Heart left ventricle (tissue), 13 donors: ENCODE measurements around the gene BRD3OS.

Experiments
- CTCF ChIP-seq, 12 donors: fragments of 200-600 bp; sonication (generic) in 4 of 12; IDR thresholded peaks; one replicate each; pipeline versions ENCODE4 v1.5.0 to v1.8.0; 2018 to 2022; ENCODE audit warnings: antibody characterized with exemption in 12 of 12, mild to moderate bottlenecking in 5 of 12
- POLR2A ChIP-seq, 2 donors: fragments of 450-650 bp; IDR thresholded peaks; one replicate each; pipeline ENCODE4 v1.6.1; 2017; ENCODE audit warnings: antibody characterized with exemption in 2 of 2, mild to moderate bottlenecking in 2 of 2, moderate library complexity in 2 of 2
- donor health status: ischemic (EF 13 %, LVEDD 7.1; RV severe dilation, severe dysfunction).
- donor health status: DM: no; HTN: yes; CAD: no.
- donor health status: DM: no; HTN: no; CAD: no.
- donor health status: ischemic (EF 25% LVEDD 6.9; RV normal size, moderate dysfunction).
- donor health status: ischemic (EF 25% LVEDD 5.7; RV mildly dilated, moderate dysfunction).
- donor health status: ischemic (EF 35%, LVEDD 5.7; RV mildly dilated, moderate dysfunction).
- donor health status: nonischemic (EF 11% LVEDD 7.7; RV severe dilation, severe dysfunction).
- donor health status: DM: yes; HTN: yes; CAD: no.
- donor health status: PGD.
- donor health status: ischemic (EF 29% LVEDD 5.4; RV normal size, mild dysfunction).
- donor health status: nonischemic (EF 23%, LVEDD 6.1; RV moderate dilation, normal function).

GRCh38 chr9:134031783-134032182 lies 6.5 kb downstream of the BRD3OS start:
- TF ChIP-seq CTCF (IDR thresholded peaks at IDR 0.05), result no peak
- no peak for TF ChIP-seq POLR2A (IDR thresholded peaks at IDR 0.05)
